HFFc6 (cell line): Measurements from ENCODE around the gene GPR12. TPM values are rescaled to one million over a fixed set of nuclear protein-coding genes. Genes with fewer than 3 reads are reported as not detected.

Source experiments
- DNase-seq: peaks from one replicate; pipeline ENCODE4 v3.0.0-alpha.2; 2018
- H3K27ac Mint-ChIP-seq: 2 replicates; pipeline ENCODE4 v1.8.0; 2020; ENCODE audit warnings: mild to moderate bottlenecking, mixed read lengths
- H3K27me3 Mint-ChIP-seq: 2 replicates; pipeline ENCODE4 v1.8.0; 2021; ENCODE audit warnings: mild to moderate bottlenecking, moderate library complexity, mixed read lengths; ENCODE audit not compliant: insufficient read depth
- H3K36me3 Mint-ChIP-seq: 2 replicates; pipeline ENCODE4 v1.8.0; 2021; ENCODE audit warnings: low read depth, mixed read lengths
- H3K4me1 Mint-ChIP-seq: 2 replicates; pipeline ENCODE4 v1.8.0; 2020; ENCODE audit warnings: low read depth, mixed read lengths
- H3K4me3 Mint-ChIP-seq: 2 replicates; pipeline ENCODE4 v1.8.0; 2020; ENCODE audit warnings: mild to moderate bottlenecking, moderate library complexity, mixed read lengths
- H3K9me3 Mint-ChIP-seq: 2 replicates; pipeline ENCODE4 v1.8.0; 2020; ENCODE audit warnings: mild to moderate bottlenecking, mixed read lengths
- CTCF ChIP-seq: fragments of 200-600 bp; sonication (generic); IDR thresholded peaks from 2 replicates; pipeline ENCODE4 v1.5.0; 2021; ENCODE audit warnings: antibody characterized with exemption, mild to moderate bottlenecking
- long read RNA-seq: library from polyadenylated mRNA; unstranded; transcript quantifications from one replicate; pipeline ENCODE4 v2.0.0, GENCODE V29; 2019
- total RNA-seq, 6 experiments: library from RNA; stranded (reverse); fragmentation: NEBNext Ultra II Directional; extraction: Animal tissue kit (Norgen Biotek cat#: 25700); gene quantifications; 2 replicates in 1 of 6; 3 replicates in 5 of 6; pipeline ENCODE4 v1.2.3, GENCODE V29; 2021

Gene GPR12
- total RNA-seq = not detected
- long read RNA-seq = 0 reads

GRCh38 chr13:26759907-26760831 is at the start of gene GPR12:
Gene GPR12 (minus strand): TSS chr13:26760786. CDS start chr13:26759827, 959 bp downstream.
- Mint-ChIP-seq H3K36me3 (peaks cover 4% of the 10 kb centered on the region; the same call in 1 of the 2 replicates), H3K27ac (no peak within 1 kb of the TSS), H3K4me3 (peak within 1 kb of the TSS; percentile 43; the same call in 1 of the 2 replicates), H3K4me1 (no peaks in the 10 kb centered on the region), H3K9me3 (no peaks in the 10 kb centered on the region; the same call in 1 of the 2 replicates), H3K27me3 (peaks cover 58% of the 10 kb centered on the region)
- no peak for DNase-seq
- no peak for TF ChIP-seq CTCF

GRCh38 chr13:26810095-26810494 is 49.5 kb upstream of the GPR12 start:
- TF ChIP-seq CTCF = no peak
- Mint-ChIP-seq H3K9me3 (no peaks in the 10 kb centered on the region), H3K27ac (no peak overlapping the region), H3K4me3 (no peak overlapping the region), H3K27me3 (peaks cover 14% of the 10 kb centered on the region), H3K36me3 (no peaks in the 10 kb centered on the region), H3K4me1 (no peaks in the 10 kb centered on the region; the same call in 1 of the 2 replicates)
- DNase-seq = no peak

- no peaks in the 10 kb centered on the region for H3K9me3 Mint-ChIP-seq
- H3K27ac Mint-ChIP-seq = no peak overlapping the region
- no peaks in the 10 kb centered on the region for H3K36me3 Mint-ChIP-seq
- no peak for TF ChIP-seq CTCF
- H3K27me3 Mint-ChIP-seq = peaks cover 16% of the 10 kb centered on the region
- H3K4me3 Mint-ChIP-seq = no peak overlapping the region
- H3K4me1 Mint-ChIP-seq = no peaks in the 10 kb centered on the region; the same call in 1 of the 2 replicates
- DNase-seq = no peak
Measured at GRCh38 chr13:26806891-26807290, 46.3 kb upstream of the GPR12 start.

- peaks cover 16% of the 10 kb centered on the region for H3K27me3 Mint-ChIP-seq
- no peak overlapping the region for H3K4me3 Mint-ChIP-seq
- no peaks in the 10 kb centered on the region for H3K36me3 Mint-ChIP-seq
- H3K4me1 Mint-ChIP-seq = peaks cover 9% of the 10 kb centered on the region; the same call in 1 of the 2 replicates
- H3K27ac Mint-ChIP-seq = no peak overlapping the region
- no peak for DNase-seq
- no peaks in the 10 kb centered on the region for H3K9me3 Mint-ChIP-seq
- TF ChIP-seq CTCF = no peak
Measured at GRCh38 chr13:26787961-26788360, 27.4 kb upstream of the GPR12 start.

GRCh38 chr13:26786651-26787295 is 26.2 kb upstream of the GPR12 start:
- no peak for DNase-seq
- Mint-ChIP-seq H3K4me3 (no peak overlapping the region), H3K9me3 (no peaks in the 10 kb centered on the region; the same call in 1 of the 2 replicates), H3K36me3 (no peaks in the 10 kb centered on the region), H3K27me3 (peaks cover 14% of the 10 kb centered on the region), H3K27ac (no peak overlapping the region), H3K4me1 (peaks cover 9% of the 10 kb centered on the region; the same call in 1 of the 2 replicates)
- no peak for TF ChIP-seq CTCF
